Stimulated activated CD4-positive, alpha-beta T cell treated with anti-CD3 and anti-CD28 coated beads, Interleukin-15, amount 100 ng/mL, for 24 hours (primary cell): ENCODE results near the gene IMMP1L.

Source experiments
- DNase-seq: peaks from one replicate; pipeline ENCODE4 v3.0.0-alpha.2; 2020

The IMMP1L gene

GRCh38 chr11:31464436-31464835 is 45.0 kb downstream of the IMMP1L start:
- no peak for DNase-seq

- no peak for DNase-seq
Observed at GRCh38 chr11:31455177-31455576, 54.2 kb downstream of the IMMP1L start.

GRCh38 chr11:31450841-31451240 is 58.6 kb downstream of the IMMP1L start:
- DNase-seq: no peak

GRCh38 chr11:31449040-31449439 is 60.4 kb downstream of the IMMP1L start:
- DNase-seq: no peak

GRCh38 chr11:31445621-31446020 is 63.8 kb downstream of the IMMP1L start:
- DNase-seq: no peak

GRCh38 chr11:31443802-31444201 is 65.6 kb downstream of the IMMP1L start:
- no peak for DNase-seq

GRCh38 chr11:31442086-31442485 is 67.3 kb downstream of the IMMP1L start:
- no peak for DNase-seq

- no peak for DNase-seq
Observed at GRCh38 chr11:31441296-31441695, 68.1 kb downstream of the IMMP1L start.

- DNase-seq: peak; percentile 1
Observed at GRCh38 chr11:31437742-31438435, 71.5 kb downstream of the IMMP1L start.

- no peak for DNase-seq
Observed at GRCh38 chr11:31433851-31434250, 75.6 kb downstream of the IMMP1L start.

- no peak for DNase-seq
Observed at GRCh38 chr11:31424652-31425051, 84.8 kb downstream of the IMMP1L start.

GRCh38 chr11:31422703-31423102 is 86.7 kb downstream of the IMMP1L start:
- DNase-seq: no peak

- no peak for DNase-seq
Observed at GRCh38 chr11:31421820-31422219, 87.6 kb downstream of the IMMP1L start.

GRCh38 chr11:31419669-31420068 is 89.8 kb downstream of the IMMP1L start:
- no peak for DNase-seq

GRCh38 chr11:31419138-31419537 is 90.3 kb downstream of the IMMP1L start:
- DNase-seq: no peak

GRCh38 chr11:31417816-31418215 is 91.6 kb downstream of the IMMP1L start:
- no peak for DNase-seq

- DNase-seq: no peak
Observed at GRCh38 chr11:31417357-31417756, 92.1 kb downstream of the IMMP1L start.

GRCh38 chr11:31415435-31415834 is 94.0 kb downstream of the IMMP1L start:
- DNase-seq: no peak

GRCh38 chr11:31414338-31414737 is 95.1 kb downstream of the IMMP1L start:
- no peak for DNase-seq

- no peak for DNase-seq
Observed at GRCh38 chr11:31412946-31413345, 96.5 kb downstream of the IMMP1L start.

GRCh38 chr11:31408201-31408600 is 101.2 kb downstream of the IMMP1L start:
- DNase-seq: no peak

GRCh38 chr11:31404614-31405013 is 104.8 kb downstream of the IMMP1L start:
- DNase-seq: no peak

- no peak for DNase-seq
Observed at GRCh38 chr11:31397239-31397834, 112.1 kb downstream of the IMMP1L start.

- no peak for DNase-seq
Observed at GRCh38 chr11:31387379-31387778, 122.0 kb downstream of the IMMP1L start.

- no peak for DNase-seq
Observed at GRCh38 chr11:31383116-31383515, 126.3 kb downstream of the IMMP1L start.
